ENCODE data around the gene COL2A1.
A peak's percentile ranks its signal among the peaks of the same experiment; 100 is the strongest.

Gene COL2A1

DNA sequence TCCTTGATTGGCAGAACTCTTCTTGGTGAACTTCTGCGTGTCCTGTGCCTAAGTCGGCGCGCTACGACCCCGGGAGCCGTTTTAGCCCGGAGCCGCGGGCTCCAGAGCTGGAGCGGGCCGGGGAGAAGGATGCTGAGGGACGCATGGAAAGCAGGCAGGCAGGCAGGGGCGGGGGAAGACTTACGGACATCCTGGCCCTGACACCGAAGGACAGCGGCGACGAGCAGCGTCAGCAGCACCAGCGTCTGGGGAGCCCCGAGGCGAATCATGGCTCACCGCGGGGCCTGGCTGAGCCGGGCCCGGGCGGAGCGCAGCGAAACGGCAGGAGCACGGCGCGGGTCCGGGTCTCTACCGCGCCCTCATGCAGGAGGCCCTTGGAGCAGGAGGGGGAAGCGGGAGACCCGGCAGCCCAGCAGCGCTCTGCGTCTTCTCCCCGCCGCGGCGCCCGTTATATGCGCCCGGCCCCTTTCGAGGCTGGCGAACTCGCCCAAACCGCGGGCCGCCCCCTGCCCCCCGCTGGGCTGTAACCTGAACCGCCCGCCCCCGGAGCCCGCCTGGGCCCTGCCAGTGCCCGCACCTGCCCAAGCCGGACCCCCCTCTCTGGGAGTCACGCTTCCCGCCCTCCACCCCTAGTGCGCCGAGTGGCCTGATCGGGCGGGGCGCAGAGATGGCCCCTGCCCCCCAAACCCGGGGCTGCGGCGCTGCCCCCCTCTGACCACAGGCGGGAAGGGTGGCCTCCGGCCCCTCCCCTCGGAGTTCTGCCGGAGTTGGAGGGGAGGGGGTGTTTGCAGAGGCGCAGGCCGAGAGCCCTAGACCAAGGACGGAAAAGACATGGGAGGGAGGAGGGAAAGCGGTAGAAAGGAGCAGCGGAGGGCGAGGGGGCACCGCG, at the start of gene COL2A1:
TSS of gene COL2A1 (minus strand) at position 424 of the 889 bp plus-strand sequence. CDS start at position 269, 155 bp downstream.
- DNase-seq, result peak; percentile 23

DNA sequence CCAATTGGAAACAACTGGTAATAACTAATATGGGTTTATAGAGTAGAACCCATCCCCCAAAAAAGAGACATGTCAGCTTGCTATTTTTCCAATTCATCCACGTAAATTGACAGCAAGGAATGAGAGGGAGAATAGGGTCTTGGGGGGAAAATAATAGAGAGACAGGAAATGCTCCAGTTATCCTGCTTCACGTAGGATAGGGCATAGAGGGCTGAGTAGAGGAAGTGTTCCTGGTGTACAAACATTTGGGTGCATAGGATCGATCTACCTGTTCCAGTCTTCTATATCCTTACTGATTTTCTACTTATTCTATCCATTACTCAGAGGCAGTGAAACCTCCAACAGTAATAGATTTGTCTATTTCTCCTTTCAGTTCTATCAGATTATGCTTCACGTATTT, 49.6 kb upstream of the COL2A1 start:
- no peak for DNase-seq

- DNase-seq, result no peak
These were observed 48.8 kb upstream of the COL2A1 start for GRCh38 chr12:48053122-48053521.

DNA sequence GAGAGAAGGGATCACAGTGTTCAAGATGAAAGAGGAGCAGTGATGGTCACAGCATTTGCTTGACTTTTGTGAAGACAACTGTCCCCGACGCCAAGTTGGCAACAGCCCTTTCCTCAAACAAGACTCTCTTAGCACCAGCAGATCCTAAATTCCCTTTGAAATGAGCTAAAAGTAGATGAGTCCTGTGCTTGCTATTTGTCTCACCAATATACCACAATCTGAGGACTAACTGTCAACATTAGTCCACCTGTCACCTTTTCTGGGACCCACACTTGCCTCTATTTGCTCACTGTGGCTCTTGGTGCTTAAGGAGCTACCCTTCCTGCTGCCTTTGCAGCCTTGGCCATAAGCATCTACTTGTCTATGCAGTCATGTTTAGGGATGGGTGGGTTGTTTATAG, 47.4 kb upstream of the COL2A1 start:
- DNase-seq, result no peak

DNA sequence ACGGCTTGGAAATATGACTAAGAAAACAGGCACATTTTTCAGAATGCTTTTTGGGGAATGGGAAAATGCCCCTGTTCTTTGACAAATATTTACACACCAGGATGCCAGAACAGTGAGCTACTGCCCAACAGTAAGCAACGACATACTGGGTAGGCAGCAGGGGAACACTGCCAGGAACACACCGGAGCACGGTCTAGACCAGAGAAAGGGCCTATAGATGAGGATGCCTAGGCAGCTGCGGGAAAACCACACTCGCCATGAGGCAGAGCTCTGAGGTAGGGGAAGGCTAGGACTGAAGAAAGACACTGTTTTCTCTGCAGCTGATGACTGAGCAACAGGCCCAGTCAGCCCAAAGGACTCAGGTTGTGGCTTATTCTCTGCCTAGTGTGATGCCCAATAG, 45.9 kb upstream of the COL2A1 start:
- DNase-seq, result no peak

GRCh38 chr12:48045965-48046518, 41.8 kb upstream of the COL2A1 start:
- DNase-seq, result no peak

DNA sequence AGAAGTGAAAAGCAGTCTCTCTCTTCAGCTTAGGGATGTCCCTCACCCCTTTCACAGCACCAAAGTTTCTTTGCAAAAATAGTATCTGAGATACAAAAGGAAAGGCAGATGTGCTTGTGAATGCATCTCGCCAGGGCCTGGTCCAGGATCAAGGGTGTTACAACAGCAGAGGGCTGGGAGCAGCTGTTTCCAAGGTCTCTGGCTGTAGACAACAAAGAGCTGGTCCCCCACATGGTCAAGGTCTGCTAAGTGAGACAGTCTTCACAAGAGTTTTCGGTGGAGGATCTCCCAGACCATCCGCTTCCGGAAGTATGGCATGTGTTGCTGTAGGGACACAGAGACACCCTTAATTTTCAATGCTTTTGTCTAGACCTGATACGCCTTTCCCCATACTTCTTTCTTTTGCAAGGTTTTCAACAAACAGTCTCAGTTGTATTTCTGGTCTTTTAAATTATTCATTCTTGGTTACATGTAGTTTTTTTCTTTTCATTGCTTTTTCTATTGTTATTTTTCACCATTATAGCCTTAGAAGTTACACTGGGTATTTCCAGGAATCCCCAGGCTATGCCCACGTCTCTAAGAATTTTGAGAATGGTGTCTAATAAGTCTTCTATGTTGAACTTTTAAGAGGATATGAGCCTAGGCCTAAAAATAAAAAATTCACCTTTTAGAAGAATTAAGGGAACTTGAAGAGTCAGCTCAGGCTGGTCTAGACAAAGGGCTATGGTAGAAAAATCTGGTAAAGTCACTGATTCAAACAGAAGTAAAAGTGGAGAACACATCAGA, 41.0 kb upstream of the COL2A1 start:
- no peak for DNase-seq

GRCh38 chr12:48044396-48044795, 40.1 kb upstream of the COL2A1 start:
- DNase-seq, result no peak

- DNase-seq, result no peak
These were observed 39.5 kb upstream of the COL2A1 start for GRCh38 chr12:48043771-48044170.

- no peak for DNase-seq
These were observed 37.5 kb upstream of the COL2A1 start for GRCh38 chr12:48041591-48042423.

DNA sequence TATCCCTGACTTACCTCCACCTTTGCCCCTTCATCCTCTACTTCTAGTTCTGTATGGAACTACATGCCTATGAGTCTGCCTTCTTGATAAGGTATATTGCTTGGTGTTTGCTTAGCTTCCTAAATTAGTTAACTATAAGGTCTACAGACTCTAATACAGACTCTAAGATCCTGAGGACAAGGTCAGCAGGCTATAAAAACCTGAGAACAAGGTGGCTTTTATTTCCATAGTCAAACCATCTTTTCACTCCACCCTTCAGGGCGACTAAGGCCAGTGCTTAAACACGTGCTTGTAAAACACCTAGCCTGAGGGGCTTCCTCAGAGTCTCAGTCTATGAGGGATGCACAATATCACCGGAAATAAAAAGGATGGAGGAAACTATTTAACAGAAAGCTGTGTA, 36.1 kb upstream of the COL2A1 start:
- no peak for DNase-seq

DNA sequence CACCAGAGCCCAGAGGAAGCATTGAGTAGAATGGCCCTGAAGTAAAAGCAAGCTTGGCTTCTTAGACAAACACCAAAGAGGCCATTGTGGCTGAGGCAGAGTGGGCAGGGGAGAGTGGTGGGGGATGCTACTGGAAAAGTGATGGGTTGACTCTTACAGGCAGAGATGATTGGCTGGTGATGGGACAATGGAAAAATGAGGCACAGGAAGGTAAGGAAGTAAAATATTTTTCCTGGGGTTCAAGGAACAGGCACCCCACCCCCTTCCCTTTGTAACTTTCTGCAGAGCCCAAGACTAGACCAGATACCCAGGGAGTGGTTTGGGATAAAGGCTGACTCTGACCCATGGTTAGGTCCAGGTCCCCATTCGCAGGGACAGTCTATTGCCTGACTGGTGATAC, 34.9 kb upstream of the COL2A1 start:
- no peak for DNase-seq

DNA sequence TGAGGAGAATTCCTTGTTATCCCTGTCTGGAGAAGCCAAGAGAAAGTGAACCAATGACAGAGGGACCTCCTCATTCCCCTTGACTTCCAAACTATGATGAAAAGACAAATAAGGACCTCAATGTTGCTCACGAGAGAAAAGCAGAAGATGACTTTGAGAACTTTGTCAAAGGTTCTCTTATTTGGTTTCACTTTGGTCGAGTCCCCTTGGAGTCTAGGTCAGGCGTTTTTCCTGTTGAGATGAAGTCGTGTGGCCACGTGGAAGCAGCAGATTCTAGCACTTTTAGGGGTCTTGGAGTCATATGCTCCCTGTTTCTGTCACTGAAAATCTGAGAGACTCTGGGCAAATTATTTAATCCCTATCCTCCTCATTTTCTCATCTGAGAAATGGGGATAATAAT, 33.8 kb upstream of the COL2A1 start:
- no peak for DNase-seq

- no peak for DNase-seq
These were observed 33.1 kb upstream of the COL2A1 start for GRCh38 chr12:48037267-48037915.

GRCh38 chr12:48036818-48037217, 32.5 kb upstream of the COL2A1 start:
- no peak for DNase-seq

- no peak for DNase-seq
These were observed 30.8 kb upstream of the COL2A1 start for GRCh38 chr12:48034835-48035805.

DNA sequence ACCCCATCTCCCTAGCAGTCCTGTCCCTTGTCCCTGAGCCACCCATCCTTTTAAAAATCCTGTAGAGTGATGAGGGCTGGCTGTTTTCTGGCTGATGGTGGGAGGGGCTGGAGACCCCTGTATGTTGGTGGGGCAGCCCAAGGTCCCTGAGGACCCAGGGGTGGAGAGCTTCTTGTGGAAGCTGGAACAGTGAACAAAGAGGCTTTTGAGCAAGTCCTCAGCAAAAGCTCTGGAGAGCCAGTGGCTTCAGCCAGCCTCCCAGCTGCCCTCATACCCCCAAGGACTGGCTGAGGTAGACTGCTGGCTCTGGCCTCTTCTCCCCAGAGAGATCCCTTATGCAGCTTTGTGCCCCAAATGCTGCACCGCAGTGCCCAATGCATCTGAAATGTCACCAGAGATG, 29.2 kb upstream of the COL2A1 start:
- no peak for DNase-seq

DNA sequence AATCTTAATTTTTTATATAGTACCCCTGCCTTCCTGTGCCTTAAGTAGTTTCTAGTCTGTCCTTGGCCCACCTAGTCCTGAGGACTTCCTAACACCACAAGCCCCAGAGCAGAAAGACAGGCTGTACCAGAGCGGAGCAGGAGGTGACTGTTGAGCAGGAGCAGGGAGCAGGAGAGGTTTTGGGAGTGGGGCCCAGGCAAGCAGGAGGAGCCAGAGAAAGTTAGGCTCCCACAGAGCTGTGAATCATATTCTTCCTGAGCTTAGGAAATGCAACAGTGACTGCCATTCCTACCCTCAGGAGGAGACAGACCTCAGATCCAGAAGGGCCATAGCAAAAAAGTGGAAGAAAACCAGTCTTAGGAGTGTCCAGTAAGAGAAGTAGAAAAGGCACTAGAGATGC, 28.3 kb upstream of the COL2A1 start:
- no peak for DNase-seq

DNA sequence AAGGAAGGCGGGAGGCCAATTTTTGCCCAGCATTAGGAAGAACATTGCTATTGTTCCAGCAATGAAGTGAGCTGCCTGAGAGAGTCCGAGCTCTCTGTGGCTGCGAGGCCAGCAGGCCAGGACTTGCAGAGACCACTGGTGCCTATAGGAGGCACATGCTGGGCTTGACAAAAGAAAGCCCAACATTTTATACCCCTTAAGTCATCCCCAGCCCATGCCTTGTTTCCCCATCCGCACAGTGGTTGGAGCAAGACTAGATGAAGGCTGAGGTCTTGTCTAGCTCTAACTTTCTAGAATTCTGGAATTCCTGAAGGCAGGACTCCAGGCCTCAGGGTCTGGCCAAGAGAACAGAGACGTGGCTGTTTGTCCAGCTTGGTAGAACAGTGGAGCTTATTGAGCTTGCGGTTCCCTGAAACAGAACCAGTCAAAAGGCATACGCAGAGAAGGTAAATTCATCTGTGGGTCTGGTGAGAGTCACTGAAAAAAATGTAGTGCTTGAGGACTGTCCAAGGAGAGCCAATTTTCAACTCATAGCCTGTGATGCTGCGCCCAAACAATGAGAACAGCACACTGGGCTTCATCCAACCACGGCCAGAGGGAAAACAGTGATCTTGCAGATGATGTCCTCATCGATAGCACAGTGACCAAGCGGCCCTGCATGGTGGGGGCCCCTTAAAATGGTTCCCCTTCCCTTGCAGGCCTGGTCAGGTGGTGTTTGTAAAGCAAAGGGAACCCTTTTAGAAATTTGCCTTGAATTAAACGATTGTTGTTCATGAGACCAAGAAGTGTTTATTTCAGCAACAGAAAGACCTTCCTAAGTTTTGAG, 27.1 kb upstream of the COL2A1 start:
- no peak for DNase-seq

DNA sequence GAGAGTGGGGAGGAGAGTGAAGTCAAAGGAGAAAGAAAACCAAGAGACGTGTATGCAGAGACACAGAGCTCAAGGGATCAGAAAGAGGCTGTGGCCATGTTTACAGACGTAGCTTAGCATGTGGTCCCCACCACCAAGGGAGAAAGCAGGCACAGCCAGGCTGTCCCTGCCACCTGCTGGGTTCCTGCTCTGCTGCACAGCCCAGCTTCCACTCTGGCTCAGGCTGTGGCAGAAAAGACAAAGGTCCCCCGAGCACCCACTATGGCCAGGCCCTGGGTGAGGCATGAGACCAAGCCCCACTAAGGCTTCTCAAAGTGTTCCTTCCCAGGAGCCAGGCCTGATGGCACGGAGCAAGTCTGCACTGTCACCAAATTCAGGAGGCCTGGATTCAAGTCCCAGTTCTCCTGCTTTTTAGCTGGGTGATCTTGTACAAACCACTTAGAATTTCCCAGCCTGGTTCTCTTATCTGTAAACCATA, 25.9 kb upstream of the COL2A1 start:
- DNase-seq, result no peak
